PC-9 (cell line): Measurements from ENCODE around the gene PTPRD. TPM values are rescaled to one million over a fixed set of nuclear protein-coding genes. Genes with fewer than 3 reads are reported as not detected.

Experiments
- BruUV-seq: library from RNA; stranded (reverse); fragments of 400-500 nt; replicated peaks from 2 replicates; lab custom pipeline; 2021; lab: Mats Ljungman, UMichigan
- CTCF ChIA-PET: fragments of 300-600 bp; sonication (Branson Sonifier 250); formaldehyde crosslinking; loops from one replicate; lab custom pipeline; 2022; ENCODE audit warnings: antibody characterized with exemption; lab: Charles Lee
- POLR2A ChIA-PET: fragments of 300-600 bp; sonication (Branson Sonifier 250); formaldehyde crosslinking; loops from one replicate; lab custom pipeline; 2022; ENCODE audit warnings: antibody characterized with exemption; ENCODE audit not compliant: unreplicated experiment; lab: Charles Lee
- DNase-seq, 2 experiments: peaks; one replicate each; pipeline versions ENCODE4 v3.0.0 to v3.0.0-alpha.2; 2015 to 2022; ENCODE audit warnings: mixed read lengths in 1 of 2
- H2AFZ ChIP-seq: fragments of 200-600 bp; sonication (generic); 2 replicates; pipeline ENCODE4 v1.8.1; 2017; ENCODE audit warnings: antibody characterized with exemption
- H3F3A ChIP-seq: fragments of 200-600 bp; sonication (generic); 2 replicates; pipeline ENCODE4 v1.8.1; 2017; ENCODE audit warnings: antibody characterized with exemption, mild to moderate bottlenecking, low read depth; ENCODE audit not compliant: insufficient read depth
- H3K27ac ChIP-seq: fragments of 200-600 bp; sonication (generic); 2 replicates; pipeline ENCODE4 v1.6.1; 2016; ENCODE audit warnings: mixed run types
- H3K27me3 ChIP-seq: fragments of 200-600 bp; sonication (generic); 2 replicates; pipeline ENCODE4 v1.6.1; 2016; ENCODE audit warnings: low read depth, mixed run types; ENCODE audit not compliant: insufficient read depth
- H3K36me3 ChIP-seq: fragments of 200-600 bp; sonication (generic); 2 replicates; pipeline ENCODE4 v1.6.1; 2016; ENCODE audit warnings: low read depth, mixed run types
- H3K4me1 ChIP-seq: fragments of 200-600 bp; sonication (generic); replicated peaks from 2 replicates; pipeline ENCODE4 v1.6.1; 2016; ENCODE audit warnings: mixed run types; ENCODE audit not compliant: insufficient read depth
- H3K4me2 ChIP-seq: fragments of 200-600 bp; sonication (generic); 2 replicates; pipeline ENCODE4 v1.6.1; 2017; ENCODE audit warnings: mixed run types
- H3K4me3 ChIP-seq: fragments of 200-600 bp; sonication (generic); 2 replicates; pipeline ENCODE4 v1.6.1; 2016; ENCODE audit warnings: mixed run types
- H3K79me2 ChIP-seq: fragments of 200-600 bp; sonication (generic); 2 replicates; pipeline ENCODE4 v1.6.1; 2017; ENCODE audit warnings: low read depth, mixed run types
- H3K9me2 ChIP-seq: fragments of 200-600 bp; sonication (generic); 2 replicates; pipeline ENCODE4 v1.8.1; 2017; ENCODE audit warnings: mild to moderate bottlenecking; ENCODE audit not compliant: insufficient read depth
- H3K9me3 ChIP-seq: fragments of 200-600 bp; sonication (generic); 2 replicates; pipeline ENCODE4 v1.8.1; 2016; ENCODE audit warnings: low read depth; ENCODE audit not compliant: insufficient read depth
- H4K20me1 ChIP-seq: fragments of 200-600 bp; sonication (generic); 2 replicates; pipeline ENCODE4 v1.8.1; 2017; ENCODE audit not compliant: insufficient read depth
- EZH2 ChIP-seq: fragments of 200-600 bp; sonication (generic); IDR thresholded peaks from 2 replicates; pipeline ENCODE4 v1.8.0; 2017; ENCODE audit warnings: antibody characterized with exemption, low read depth
- intact Hi-C: fragments of 100-400 bp; cut with micrococcal nuclease; formaldehyde crosslinking; loops from one replicate; pipeline ENCODE4 v1.10.0; 2022; ENCODE audit not compliant: unreplicated experiment
- total RNA-seq: library from RNA; stranded (reverse); gene quantifications from 2 replicates; pipeline ENCODE4 v1.2.3, GENCODE V29; 2021
- TF ChIP-seq, protein P1 (sequence below): fragments of 200-600 bp; sonication (generic); conservative IDR thresholded peaks from 2 replicates; pipeline ENCODE4 v1.6.1; 2017; ENCODE audit warnings: mixed run types, antibody characterized with exemption, mild to moderate bottlenecking, moderate library complexity

Gene PTPRD
- total RNA-seq, 1 experiment from 2014 or later, result not detected

DNA sequence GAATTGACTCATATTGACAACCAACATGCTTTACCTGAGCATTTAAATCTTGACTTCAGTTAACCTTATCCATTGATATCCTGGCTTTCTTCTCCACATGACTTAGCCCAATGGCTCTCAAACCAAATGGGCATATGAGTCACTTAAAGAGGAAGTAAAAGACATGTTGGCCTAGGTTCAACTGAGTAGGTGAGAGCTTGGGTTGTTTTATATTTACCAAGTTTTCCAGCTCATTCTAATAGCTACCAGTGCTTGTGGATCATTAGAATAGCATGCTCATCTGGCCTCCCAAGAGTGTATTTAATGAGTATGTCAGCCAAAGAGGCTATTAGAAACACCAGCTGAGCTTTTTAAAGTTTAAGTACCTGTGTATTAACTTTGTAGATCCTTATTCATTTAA lies 1049.0 kb downstream of the PTPRD start:
- Histone ChIP-seq H3K4me3 (no peak overlapping the region), H3K9me2 (no peaks in the 10 kb centered on the region), H3K27ac (no peak overlapping the region), H4K20me1 (no peaks in the 10 kb centered on the region), H3K4me1 (no peaks in the 10 kb centered on the region), H2AFZ (no peak overlapping the region), H3K9me3 (no peaks in the 10 kb centered on the region), H3K4me2 (no peak overlapping the region), H3K36me3 (no peaks in the 10 kb centered on the region), H3K79me2 (no peaks in the 10 kb centered on the region), H3K27me3 (no peaks in the 10 kb centered on the region), H3F3A (no peaks in the 10 kb centered on the region)
- POLR2A ChIA-PET, result no interaction called here
- TF ChIP-seq, protein P1, sequence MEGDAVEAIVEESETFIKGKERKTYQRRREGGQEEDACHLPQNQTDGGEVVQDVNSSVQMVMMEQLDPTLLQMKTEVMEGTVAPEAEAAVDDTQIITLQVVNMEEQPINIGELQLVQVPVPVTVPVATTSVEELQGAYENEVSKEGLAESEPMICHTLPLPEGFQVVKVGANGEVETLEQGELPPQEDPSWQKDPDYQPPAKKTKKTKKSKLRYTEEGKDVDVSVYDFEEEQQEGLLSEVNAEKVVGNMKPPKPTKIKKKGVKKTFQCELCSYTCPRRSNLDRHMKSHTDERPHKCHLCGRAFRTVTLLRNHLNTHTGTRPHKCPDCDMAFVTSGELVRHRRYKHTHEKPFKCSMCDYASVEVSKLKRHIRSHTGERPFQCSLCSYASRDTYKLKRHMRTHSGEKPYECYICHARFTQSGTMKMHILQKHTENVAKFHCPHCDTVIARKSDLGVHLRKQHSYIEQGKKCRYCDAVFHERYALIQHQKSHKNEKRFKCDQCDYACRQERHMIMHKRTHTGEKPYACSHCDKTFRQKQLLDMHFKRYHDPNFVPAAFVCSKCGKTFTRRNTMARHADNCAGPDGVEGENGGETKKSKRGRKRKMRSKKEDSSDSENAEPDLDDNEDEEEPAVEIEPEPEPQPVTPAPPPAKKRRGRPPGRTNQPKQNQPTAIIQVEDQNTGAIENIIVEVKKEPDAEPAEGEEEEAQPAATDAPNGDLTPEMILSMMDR, result no peak
- no peak for TF ChIP-seq EZH2
- BruUV-seq, result no TSS peak
- CTCF ChIA-PET, result no interaction called here
- intact Hi-C loops, result no loop called here
- no peak for DNase-seq

DNA sequence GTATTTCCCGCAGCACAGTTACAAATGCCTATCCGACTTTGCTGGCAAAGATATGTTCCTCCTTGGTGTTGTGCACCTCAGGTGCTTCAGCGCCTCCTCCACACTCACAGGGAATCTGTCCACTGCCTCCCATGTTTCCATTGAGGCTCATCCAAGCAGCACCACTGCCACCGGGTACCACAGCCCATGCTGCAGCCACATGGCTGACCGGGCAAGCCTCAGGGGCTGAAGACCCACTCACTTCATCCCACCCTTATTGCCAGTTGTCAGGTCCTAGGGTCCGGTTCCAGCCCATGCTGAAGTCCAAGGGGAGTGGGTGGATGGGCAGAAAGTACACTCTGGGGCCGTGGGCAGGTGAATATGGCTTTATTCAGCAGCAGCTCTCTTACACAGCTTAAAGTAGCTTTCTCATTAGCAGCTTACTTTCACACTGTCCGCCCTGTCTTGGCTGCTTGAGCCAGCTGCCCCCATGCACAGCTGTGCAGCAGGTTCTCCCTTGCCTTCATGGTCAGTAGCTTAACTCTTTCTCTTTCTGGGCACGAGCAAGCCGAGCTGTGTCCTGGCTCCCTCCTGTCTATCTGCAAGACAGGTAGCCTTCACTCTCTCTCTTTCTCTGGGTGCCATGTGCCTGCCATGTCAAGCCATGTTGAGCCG lies 1052.3 kb downstream of the PTPRD start:
- H3K4me1 ChIP-seq, result no peaks in the 10 kb centered on the region
- H3K4me2 ChIP-seq, result no peak overlapping the region
- no peaks in the 10 kb centered on the region for H3K36me3 ChIP-seq
- no peaks in the 10 kb centered on the region for H3K9me3 ChIP-seq
- no peak overlapping the region for H3K4me3 ChIP-seq
- no peak overlapping the region for H2AFZ ChIP-seq
- H3K27ac ChIP-seq, result no peak overlapping the region
- H4K20me1 ChIP-seq, result no peaks in the 10 kb centered on the region
- H3K79me2 ChIP-seq, result no peaks in the 10 kb centered on the region
- POLR2A ChIA-PET, result no interaction called here
- no peaks in the 10 kb centered on the region for H3K27me3 ChIP-seq
- no peak for TF ChIP-seq EZH2
- TF ChIP-seq, protein P1, result no peak
- DNase-seq, result no peak
- H3F3A ChIP-seq, result no peaks in the 10 kb centered on the region
- no TSS peak for BruUV-seq
- intact Hi-C loops, result no loop called here
- CTCF ChIA-PET, result no interaction called here
- no peaks in the 10 kb centered on the region for H3K9me2 ChIP-seq

DNA sequence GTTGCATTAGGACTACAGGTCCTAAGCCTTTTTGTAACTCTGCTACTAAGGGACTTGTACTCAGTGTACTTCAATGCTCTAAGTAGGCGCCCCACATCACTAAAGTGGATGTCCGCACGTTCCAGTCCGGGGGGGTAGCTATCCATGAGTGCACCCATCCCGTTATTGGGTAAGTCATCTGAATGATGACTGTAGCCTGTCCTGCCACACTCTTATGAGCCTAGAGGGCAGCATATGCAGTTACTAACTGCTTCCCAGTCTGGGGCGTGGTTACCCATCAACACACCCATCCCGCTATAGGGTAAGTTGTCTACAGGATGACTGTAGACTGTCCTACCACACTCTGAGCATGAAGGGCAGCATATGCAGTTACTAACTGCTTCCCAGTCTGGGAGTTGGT lies 1053.9 kb downstream of the PTPRD start:
- Histone ChIP-seq H3K79me2 (no peaks in the 10 kb centered on the region), H3K4me2 (no peak overlapping the region), H3K27ac (no peak overlapping the region), H2AFZ (no peak overlapping the region), H4K20me1 (no peaks in the 10 kb centered on the region), H3K27me3 (no peaks in the 10 kb centered on the region), H3K9me2 (no peaks in the 10 kb centered on the region), H3F3A (no peaks in the 10 kb centered on the region), H3K4me1 (no peaks in the 10 kb centered on the region), H3K36me3 (no peaks in the 10 kb centered on the region), H3K4me3 (no peak overlapping the region), H3K9me3 (no peaks in the 10 kb centered on the region)
- no TSS peak for BruUV-seq
- DNase-seq, result no peak
- ChIA-PET POLR2A (no interaction called here), CTCF (no interaction called here)
- intact Hi-C loops, result no loop called here
- no peak for TF ChIP-seq EZH2
- TF ChIP-seq, protein P1, result no peak
